OCI-LY1 (cell line): ENCODE data around the gene PTPA.
"Not testable (repeated sequence)": the region's sequence is repeated elsewhere in the genome, so short reads cannot be mapped to it uniquely, and the experiment has no call there.

Source experiments
- H2AFZ ChIP-seq: fragments of 200-600 bp; sonication (generic), shearing (Covaris generic); 2 replicates; pipeline ENCODE4 v1.6.0; 2014; ENCODE audit warnings: antibody characterized with exemption, mild to moderate bottlenecking, low read length
- H3F3A ChIP-seq: fragments of 200-600 bp; sonication (generic), shearing (Covaris generic); 2 replicates; pipeline ENCODE4 v1.6.0; 2014; ENCODE audit warnings: mild to moderate bottlenecking, antibody characterized with exemption, low read length, moderate library complexity; ENCODE audit not compliant: insufficient read depth
- H3K27ac ChIP-seq: fragments of 200-600 bp; sonication (generic); 2 replicates; pipeline ENCODE4 v1.5.1; 2014; ENCODE audit warnings: low read length, mixed run types, mild to moderate bottlenecking, low read depth; ENCODE audit not compliant: poor library complexity, severe bottlenecking
- H3K27me3 ChIP-seq: fragments of 200-600 bp; sonication (generic); 2 replicates; pipeline ENCODE4 v1.6.0; 2014; ENCODE audit warnings: antibody characterized with exemption, mild to moderate bottlenecking, low read length, moderate library complexity; ENCODE audit not compliant: insufficient read depth
- H3K36me3 ChIP-seq: fragments of 200-600 bp; sonication (generic); 2 replicates; pipeline ENCODE4 v1.6.1; 2014; ENCODE audit warnings: mild to moderate bottlenecking, antibody characterized with exemption, low read length, moderate library complexity, mixed read lengths; ENCODE audit not compliant: insufficient read depth
- H3K4me1 ChIP-seq: fragments of 200-600 bp; sonication (generic); 2 replicates; pipeline ENCODE4 v1.5.1; 2014; ENCODE audit warnings: mild to moderate bottlenecking, low read length, moderate library complexity; ENCODE audit not compliant: insufficient read depth, severe bottlenecking
- H3K4me2 ChIP-seq: fragments of 200-600 bp; sonication (generic), shearing (Covaris generic); 2 replicates; pipeline ENCODE4 v1.6.1; 2014; ENCODE audit warnings: low read length
- H3K4me3 ChIP-seq: fragments of 200-600 bp; sonication (generic); 2 replicates; pipeline ENCODE4 v1.5.1; 2014; ENCODE audit warnings: low read length, low read depth, mild to moderate bottlenecking, mixed read lengths; ENCODE audit not compliant: poor library complexity, severe bottlenecking
- H3K79me2 ChIP-seq: fragments of 200-600 bp; shearing (Covaris generic); 2 replicates; pipeline ENCODE4 v1.6.1; 2016; ENCODE audit warnings: mixed run types, low read length, mixed read lengths; ENCODE audit not compliant: insufficient read depth
- H3K9ac ChIP-seq: fragments of 200-600 bp; sonication (generic), shearing (Covaris generic); 2 replicates; pipeline ENCODE4 v1.6.1; 2014; ENCODE audit warnings: mild to moderate bottlenecking, low read length, mixed read lengths
- H3K9me2 ChIP-seq: fragments of 200-600 bp; sonication (generic), shearing (Covaris generic); 2 replicates; pipeline ENCODE4 v1.6.1; 2014; ENCODE audit warnings: low read depth, mild to moderate bottlenecking, low read length, mixed read lengths
- H3K9me3 ChIP-seq: fragments of 200-600 bp; shearing (Covaris generic); 2 replicates; pipeline ENCODE4 v1.6.1; 2014; ENCODE audit warnings: low read length, mixed read lengths
- H4K20me1 ChIP-seq: fragments of 200-600 bp; sonication (generic), shearing (Covaris generic); 2 replicates; pipeline ENCODE4 v1.6.0; 2016; ENCODE audit warnings: mild to moderate bottlenecking, low read length; ENCODE audit not compliant: insufficient read depth
- CTCF ChIP-seq: fragments of 200-600 bp; sonication (generic), shearing (Covaris generic); IDR thresholded peaks from 2 replicates; pipeline ENCODE4 v1.5.1; 2017; ENCODE audit warnings: mild to moderate bottlenecking, antibody characterized with exemption, low read length, moderate library complexity, mixed read lengths
- EZH2 ChIP-seq: fragments of 200-600 bp; sonication (generic), shearing (Covaris generic); IDR thresholded peaks from 2 replicates; pipeline ENCODE4 v1.8.0; 2017; ENCODE audit warnings: borderline replicate concordance, mixed run types, mild to moderate bottlenecking, antibody characterized with exemption, low read length, moderate library complexity, mixed read lengths

Gene PTPA

GRCh38 chr9:129111528-129112151 lies 425 bp downstream of the PTPA start:
- Histone ChIP-seq H3K9me2 (no peaks in the 10 kb centered on the region), H3K9me3 (no peaks in the 10 kb centered on the region), H2AFZ (0 out of 2 replicates have a peak overlapping the region, but pooled peaks have one; percentile 6), H3K27me3 (0 out of 2 replicates have a peak, but pooled peaks cover 3% of the 10 kb centered on the region), H3K79me2 (peaks cover 27% of the 10 kb centered on the region), H3K9ac (peak overlapping the region; percentile 92), H3F3A (peaks cover 4% of the 10 kb centered on the region; the same call in 1 of the 2 replicates), H3K4me1 (peaks cover 37% of the 10 kb centered on the region), H3K4me3 (peak overlapping the region; percentile 91), H3K4me2 (peak overlapping the region; percentile 100), H3K27ac (peak overlapping the region; percentile 89), H4K20me1 (no peaks in the 10 kb centered on the region), H3K36me3 (no peaks in the 10 kb centered on the region)
- TF ChIP-seq EZH2: no peak
- TF ChIP-seq CTCF: no peak

- H3K9me2 ChIP-seq, H3K9me3 ChIP-seq, H3F3A ChIP-seq, H4K20me1 ChIP-seq, H3K27me3 ChIP-seq, H3K36me3 ChIP-seq, H2AFZ ChIP-seq: not testable (repeated sequence)
- Histone ChIP-seq H3K27ac (peak overlapping the region; percentile 89), H3K79me2 (peaks cover 34% of the 10 kb centered on the region), H3K9ac (peak overlapping the region; percentile 92), H3K4me1 (peaks cover 37% of the 10 kb centered on the region), H3K4me2 (peak overlapping the region; percentile 100), H3K4me3 (peak overlapping the region; percentile 91)
Observed at GRCh38 chr9:129112526-129112925, 1.3 kb downstream of the PTPA start.

- no peak overlapping the region for H3K4me3 ChIP-seq
- H2AFZ ChIP-seq: no peak overlapping the region
- H3K4me2 ChIP-seq: peak overlapping the region; percentile 29; the same call in 1 of the 2 replicates
- peaks cover 37% of the 10 kb centered on the region for H3K4me1 ChIP-seq
- H4K20me1 ChIP-seq: no peaks in the 10 kb centered on the region
- H3F3A ChIP-seq: peaks cover 4% of the 10 kb centered on the region; the same call in 1 of the 2 replicates
- no peaks in the 10 kb centered on the region for H3K27me3 ChIP-seq
- TF ChIP-seq EZH2: no peak
- no peak for TF ChIP-seq CTCF
- no peaks in the 10 kb centered on the region for H3K9me2 ChIP-seq
- H3K9ac ChIP-seq: no peak overlapping the region
- no peak overlapping the region for H3K27ac ChIP-seq
- no peaks in the 10 kb centered on the region; the same call in 1 of the 2 replicates for H3K36me3 ChIP-seq
- peaks cover 38% of the 10 kb centered on the region for H3K79me2 ChIP-seq
- no peaks in the 10 kb centered on the region for H3K9me3 ChIP-seq
Observed at GRCh38 chr9:129113645-129114304, 2.6 kb downstream of the PTPA start.
